ENCODE data around the gene ATP8B4.

DNA sequence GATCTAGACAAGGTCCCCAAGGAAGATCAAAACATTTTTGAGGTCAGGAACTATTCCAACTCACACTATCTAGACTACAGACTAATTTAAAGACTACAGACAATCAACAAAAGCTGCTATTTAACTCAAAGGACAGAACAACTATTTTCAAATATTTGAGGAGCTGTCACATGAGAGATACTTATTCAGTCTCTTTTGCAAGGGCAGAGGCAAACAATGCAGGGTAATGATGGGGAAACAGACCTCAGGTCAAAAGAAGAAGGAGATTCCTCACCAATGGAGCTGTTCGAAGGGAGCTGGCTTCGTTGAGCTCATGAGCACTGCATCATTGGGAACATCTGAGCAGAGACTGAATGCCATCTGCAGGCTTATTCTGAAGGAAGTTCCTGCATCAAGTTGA is 266.3 kb downstream of the ATP8B4 start:
- no peak for TF ChIP-seq RAD21 (IDR thresholded peaks at IDR 0.05)
- no peak for TF ChIP-seq TAF1 (conservative IDR thresholded peaks at IDR 0.05)
- TF ChIP-seq, protein P1, sequence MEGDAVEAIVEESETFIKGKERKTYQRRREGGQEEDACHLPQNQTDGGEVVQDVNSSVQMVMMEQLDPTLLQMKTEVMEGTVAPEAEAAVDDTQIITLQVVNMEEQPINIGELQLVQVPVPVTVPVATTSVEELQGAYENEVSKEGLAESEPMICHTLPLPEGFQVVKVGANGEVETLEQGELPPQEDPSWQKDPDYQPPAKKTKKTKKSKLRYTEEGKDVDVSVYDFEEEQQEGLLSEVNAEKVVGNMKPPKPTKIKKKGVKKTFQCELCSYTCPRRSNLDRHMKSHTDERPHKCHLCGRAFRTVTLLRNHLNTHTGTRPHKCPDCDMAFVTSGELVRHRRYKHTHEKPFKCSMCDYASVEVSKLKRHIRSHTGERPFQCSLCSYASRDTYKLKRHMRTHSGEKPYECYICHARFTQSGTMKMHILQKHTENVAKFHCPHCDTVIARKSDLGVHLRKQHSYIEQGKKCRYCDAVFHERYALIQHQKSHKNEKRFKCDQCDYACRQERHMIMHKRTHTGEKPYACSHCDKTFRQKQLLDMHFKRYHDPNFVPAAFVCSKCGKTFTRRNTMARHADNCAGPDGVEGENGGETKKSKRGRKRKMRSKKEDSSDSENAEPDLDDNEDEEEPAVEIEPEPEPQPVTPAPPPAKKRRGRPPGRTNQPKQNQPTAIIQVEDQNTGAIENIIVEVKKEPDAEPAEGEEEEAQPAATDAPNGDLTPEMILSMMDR (IDR thresholded peaks at IDR 0.05; ENCODE audit: low read depth, low read length, missing input control), result no peak
- no peak for TF ChIP-seq YY1 (IDR thresholded peaks at IDR 0.05)

All from liver (tissue), 3 donors.